CD4-positive, alpha-beta T cell treated with Interleukin-17A for 4 hours (primary cell): ENCODE measurements around the gene SCAF1.

Experiments
- DNase-seq: peaks from one replicate; pipeline ENCODE4 v3.0.0-alpha.2; 2020; ENCODE audit warnings: mixed read lengths

The SCAF1 gene

GRCh38 chr19:49651029-49651819 is 9.2 kb downstream of the SCAF1 start:
- no peak for DNase-seq

GRCh38 chr19:49651820-49652550 is 10.0 kb downstream of the SCAF1 start:
- DNase-seq: no peak

GRCh38 chr19:49652551-49653465 is 10.8 kb downstream of the SCAF1 start:
- no peak for DNase-seq

- no peak for DNase-seq
Observed at GRCh38 chr19:49653466-49653806, 11.4 kb downstream of the SCAF1 start.

- DNase-seq: no peak
Observed at GRCh38 chr19:49654581-49654980, 12.6 kb downstream of the SCAF1 start.

- DNase-seq: no peak
Observed at GRCh38 chr19:49655570-49656455, 13.8 kb downstream of the SCAF1 start.

GRCh38 chr19:49656456-49657109 is 14.6 kb downstream of the SCAF1 start:
- no peak for DNase-seq

GRCh38 chr19:49657493-49658138 is 15.6 kb downstream of the SCAF1 start:
- no peak for DNase-seq

GRCh38 chr19:49658139-49658517 is 16.1 kb downstream of the SCAF1 start:
- no peak for DNase-seq

- no peak for DNase-seq
Observed at GRCh38 chr19:49658566-49659442, 16.8 kb downstream of the SCAF1 start.

- no peak for DNase-seq
Observed at GRCh38 chr19:49660338-49660961, 18.4 kb downstream of the SCAF1 start.

- DNase-seq: no peak
Observed at GRCh38 chr19:49662011-49662410, 20.0 kb downstream of the SCAF1 start.

GRCh38 chr19:49663224-49663623 is 21.2 kb downstream of the SCAF1 start:
- DNase-seq: no peak

- DNase-seq: peak; percentile 97
Observed at GRCh38 chr19:49664171-49665035, 22.4 kb downstream of the SCAF1 start.

- DNase-seq: peak; percentile 14
Observed at GRCh38 chr19:49665036-49665350, 23.0 kb downstream of the SCAF1 start.

GRCh38 chr19:49665351-49666119 is 23.5 kb downstream of the SCAF1 start, which contains the start of the genes BCL2L12 and IRF3:
Gene BCL2L12, plus strand, starts transcription at chr19:49665933. Its CDS starts 760 bp downstream, at chr19:49666693.
Gene IRF3, minus strand, starts transcription at chr19:49665857. Its CDS starts 1,019 bp downstream, at chr19:49664838.
- peak; percentile 99 for DNase-seq

- DNase-seq: no peak
Observed at GRCh38 chr19:49666120-49666444, 24.1 kb downstream of the SCAF1 start.

GRCh38 chr19:49667473-49667872 is 25.5 kb downstream of the SCAF1 start:
- no peak for DNase-seq
